Measurements from ENCODE around the gene SIPA1. TPM values are rescaled to one million over a fixed set of nuclear protein-coding genes. Genes with fewer than 3 reads are reported as not detected.

Gene SIPA1
- total and polyA plus RNA-seq, 2 of the 13 experiments (the other 11 are each of a cell fraction or from before 2014, with no cell fraction given) = 5.8 to 7.7 TPM

DNA sequence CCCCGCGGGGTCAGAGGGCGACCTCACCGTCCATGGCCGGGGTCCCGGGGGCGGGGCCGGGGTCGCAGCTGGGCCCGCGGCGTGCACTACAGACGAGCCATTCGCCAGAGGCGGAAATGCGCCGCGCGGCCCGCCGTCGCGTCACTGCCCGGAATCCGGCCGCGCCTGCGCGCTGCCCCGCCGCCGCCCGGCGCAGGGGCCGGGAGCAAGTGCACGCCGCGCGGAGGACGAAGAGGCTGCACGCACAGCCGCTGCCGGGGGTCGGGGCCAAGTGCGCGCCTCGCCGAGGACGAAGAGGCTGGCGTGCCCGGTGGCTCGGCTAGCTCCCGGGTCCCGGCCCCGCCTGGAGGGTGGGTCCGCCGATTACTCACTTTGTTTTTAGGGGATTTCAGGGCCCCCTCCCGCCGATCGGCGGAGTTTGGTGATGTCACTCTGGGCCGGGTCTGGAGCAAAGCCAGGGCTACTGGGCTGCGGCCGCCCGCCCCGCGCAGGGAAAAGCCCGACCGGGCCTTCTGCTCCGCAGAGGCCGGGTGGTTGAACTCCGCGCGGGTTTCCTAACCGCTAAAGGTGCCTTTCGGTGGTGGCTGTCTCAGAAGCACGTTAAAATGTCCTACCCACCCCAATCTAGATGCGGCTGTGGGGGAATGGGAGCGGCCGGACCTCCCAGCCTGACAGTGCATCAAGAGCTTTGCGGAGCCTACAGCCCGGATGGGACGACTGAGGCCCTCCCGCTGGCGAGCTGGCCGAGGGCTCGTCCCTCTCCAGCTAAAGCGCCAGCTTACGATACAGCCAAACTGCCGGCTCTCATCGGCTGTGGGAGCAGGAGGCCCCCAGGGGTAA lies 25.1 kb downstream of the SIPA1 start, which contains the start of gene RELA (continued):
- TF ChIP-seq NFIC (IDR thresholded peaks at IDR 0.05; ENCODE audit: low read length) (no peak), ZNF205 (CRISPR knock-in tag; IDR thresholded peaks at IDR 0.05) (no peak; the same call in 1 of the 2 replicates), ZNF44 (CRISPR knock-in tag; IDR thresholded peaks at IDR 0.05) (no peak), PLRG1 (conservative IDR thresholded peaks at IDR 0.05) (no peak), GATAD2A (CRISPR knock-in tag; IDR thresholded peaks at IDR 0.05) (peak; percentile 35; the same call in 1 of the 2 replicates), PCBP2 (optimal IDR thresholded peaks at IDR 0.05; ENCODE audit: low read depth, low read length, poor library complexity, severe bottlenecking) (no peak), ZNF296 (CRISPR knock-in tag; conservative IDR thresholded peaks at IDR 0.05) (no peak), ZZZ3 (CRISPR knock-in tag; IDR thresholded peaks at IDR 0.05; ENCODE audit: borderline replicate concordance) (0 out of 2 replicates have a peak, but pooled peaks have one; percentile 27), IRF2 (CRISPR knock-in tag; IDR thresholded peaks at IDR 0.05) (no peak; the same call in 1 of the 2 replicates), SMYD3 (CRISPR knock-in tag; IDR thresholded peaks at IDR 0.05) (no peak), MED8 (CRISPR knock-in tag; IDR thresholded peaks at IDR 0.05; ENCODE audit: insufficient replicate concordance) (no peak), CAMTA2 (CRISPR knock-in tag; IDR thresholded peaks at IDR 0.05; ENCODE audit: borderline replicate concordance) (no peak), RARG (CRISPR knock-in tag; IDR thresholded peaks at IDR 0.05; ENCODE audit: low read depth) (no peak), NCOA1 (CRISPR knock-in tag; IDR thresholded peaks at IDR 0.05) (no peak), ZFX (CRISPR knock-in tag; IDR thresholded peaks at IDR 0.05; ENCODE audit: low read depth) (peak; percentile 88)
- TF ChIP-seq, protein P1, sequence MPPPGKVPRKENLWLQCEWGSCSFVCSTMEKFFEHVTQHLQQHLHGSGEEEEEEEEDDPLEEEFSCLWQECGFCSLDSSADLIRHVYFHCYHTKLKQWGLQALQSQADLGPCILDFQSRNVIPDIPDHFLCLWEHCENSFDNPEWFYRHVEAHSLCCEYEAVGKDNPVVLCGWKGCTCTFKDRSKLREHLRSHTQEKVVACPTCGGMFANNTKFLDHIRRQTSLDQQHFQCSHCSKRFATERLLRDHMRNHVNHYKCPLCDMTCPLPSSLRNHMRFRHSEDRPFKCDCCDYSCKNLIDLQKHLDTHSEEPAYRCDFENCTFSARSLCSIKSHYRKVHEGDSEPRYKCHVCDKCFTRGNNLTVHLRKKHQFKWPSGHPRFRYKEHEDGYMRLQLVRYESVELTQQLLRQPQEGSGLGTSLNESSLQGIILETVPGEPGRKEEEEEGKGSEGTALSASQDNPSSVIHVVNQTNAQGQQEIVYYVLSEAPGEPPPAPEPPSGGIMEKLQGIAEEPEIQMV (CRISPR knock-in tag; IDR thresholded peaks at IDR 0.05; ENCODE audit: low read depth) = 0 out of 2 replicates have a peak, but pooled peaks have one; percentile 50
- TF ChIP-seq, protein P2, sequence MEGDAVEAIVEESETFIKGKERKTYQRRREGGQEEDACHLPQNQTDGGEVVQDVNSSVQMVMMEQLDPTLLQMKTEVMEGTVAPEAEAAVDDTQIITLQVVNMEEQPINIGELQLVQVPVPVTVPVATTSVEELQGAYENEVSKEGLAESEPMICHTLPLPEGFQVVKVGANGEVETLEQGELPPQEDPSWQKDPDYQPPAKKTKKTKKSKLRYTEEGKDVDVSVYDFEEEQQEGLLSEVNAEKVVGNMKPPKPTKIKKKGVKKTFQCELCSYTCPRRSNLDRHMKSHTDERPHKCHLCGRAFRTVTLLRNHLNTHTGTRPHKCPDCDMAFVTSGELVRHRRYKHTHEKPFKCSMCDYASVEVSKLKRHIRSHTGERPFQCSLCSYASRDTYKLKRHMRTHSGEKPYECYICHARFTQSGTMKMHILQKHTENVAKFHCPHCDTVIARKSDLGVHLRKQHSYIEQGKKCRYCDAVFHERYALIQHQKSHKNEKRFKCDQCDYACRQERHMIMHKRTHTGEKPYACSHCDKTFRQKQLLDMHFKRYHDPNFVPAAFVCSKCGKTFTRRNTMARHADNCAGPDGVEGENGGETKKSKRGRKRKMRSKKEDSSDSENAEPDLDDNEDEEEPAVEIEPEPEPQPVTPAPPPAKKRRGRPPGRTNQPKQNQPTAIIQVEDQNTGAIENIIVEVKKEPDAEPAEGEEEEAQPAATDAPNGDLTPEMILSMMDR (CRISPR knock-in tag; IDR thresholded peaks at IDR 0.05) = no peak
- TF ChIP-seq, protein P3, sequence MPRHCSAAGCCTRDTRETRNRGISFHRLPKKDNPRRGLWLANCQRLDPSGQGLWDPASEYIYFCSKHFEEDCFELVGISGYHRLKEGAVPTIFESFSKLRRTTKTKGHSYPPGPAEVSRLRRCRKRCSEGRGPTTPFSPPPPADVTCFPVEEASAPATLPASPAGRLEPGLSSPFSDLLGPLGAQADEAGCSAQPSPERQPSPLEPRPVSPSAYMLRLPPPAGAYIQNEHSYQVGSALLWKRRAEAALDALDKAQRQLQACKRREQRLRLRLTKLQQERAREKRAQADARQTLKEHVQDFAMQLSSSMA (CRISPR knock-in tag; IDR thresholded peaks at IDR 0.05) = no peak
- TF ChIP-seq, protein P4, sequence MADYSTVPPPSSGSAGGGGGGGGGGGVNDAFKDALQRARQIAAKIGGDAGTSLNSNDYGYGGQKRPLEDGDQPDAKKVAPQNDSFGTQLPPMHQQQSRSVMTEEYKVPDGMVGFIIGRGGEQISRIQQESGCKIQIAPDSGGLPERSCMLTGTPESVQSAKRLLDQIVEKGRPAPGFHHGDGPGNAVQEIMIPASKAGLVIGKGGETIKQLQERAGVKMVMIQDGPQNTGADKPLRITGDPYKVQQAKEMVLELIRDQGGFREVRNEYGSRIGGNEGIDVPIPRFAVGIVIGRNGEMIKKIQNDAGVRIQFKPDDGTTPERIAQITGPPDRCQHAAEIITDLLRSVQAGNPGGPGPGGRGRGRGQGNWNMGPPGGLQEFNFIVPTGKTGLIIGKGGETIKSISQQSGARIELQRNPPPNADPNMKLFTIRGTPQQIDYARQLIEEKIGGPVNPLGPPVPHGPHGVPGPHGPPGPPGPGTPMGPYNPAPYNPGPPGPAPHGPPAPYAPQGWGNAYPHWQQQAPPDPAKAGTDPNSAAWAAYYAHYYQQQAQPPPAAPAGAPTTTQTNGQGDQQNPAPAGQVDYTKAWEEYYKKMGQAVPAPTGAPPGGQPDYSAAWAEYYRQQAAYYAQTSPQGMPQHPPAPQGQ (CRISPR knock-in tag; IDR thresholded peaks at IDR 0.05; ENCODE audit: borderline replicate concordance) = no peak
- TF ChIP-seq, protein P5, sequence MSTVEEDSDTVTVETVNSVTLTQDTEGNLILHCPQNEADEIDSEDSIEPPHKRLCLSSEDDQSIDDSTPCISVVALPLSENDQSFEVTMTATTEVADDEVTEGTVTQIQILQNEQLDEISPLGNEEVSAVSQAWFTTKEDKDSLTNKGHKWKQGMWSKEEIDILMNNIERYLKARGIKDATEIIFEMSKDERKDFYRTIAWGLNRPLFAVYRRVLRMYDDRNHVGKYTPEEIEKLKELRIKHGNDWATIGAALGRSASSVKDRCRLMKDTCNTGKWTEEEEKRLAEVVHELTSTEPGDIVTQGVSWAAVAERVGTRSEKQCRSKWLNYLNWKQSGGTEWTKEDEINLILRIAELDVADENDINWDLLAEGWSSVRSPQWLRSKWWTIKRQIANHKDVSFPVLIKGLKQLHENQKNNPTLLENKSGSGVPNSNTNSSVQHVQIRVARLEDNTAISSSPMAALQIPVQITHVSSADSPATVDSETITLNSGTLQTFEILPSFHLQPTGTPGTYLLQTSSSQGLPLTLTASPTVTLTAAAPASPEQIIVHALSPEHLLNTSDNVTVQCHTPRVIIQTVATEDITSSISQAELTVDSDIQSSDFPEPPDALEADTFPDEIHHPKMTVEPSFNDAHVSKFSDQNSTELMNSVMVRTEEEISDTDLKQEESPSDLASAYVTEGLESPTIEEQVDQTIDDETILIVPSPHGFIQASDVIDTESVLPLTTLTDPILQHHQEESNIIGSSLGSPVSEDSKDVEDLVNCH (CRISPR knock-in tag; IDR thresholded peaks at IDR 0.05) = no peak
- TF ChIP-seq, protein P6, sequence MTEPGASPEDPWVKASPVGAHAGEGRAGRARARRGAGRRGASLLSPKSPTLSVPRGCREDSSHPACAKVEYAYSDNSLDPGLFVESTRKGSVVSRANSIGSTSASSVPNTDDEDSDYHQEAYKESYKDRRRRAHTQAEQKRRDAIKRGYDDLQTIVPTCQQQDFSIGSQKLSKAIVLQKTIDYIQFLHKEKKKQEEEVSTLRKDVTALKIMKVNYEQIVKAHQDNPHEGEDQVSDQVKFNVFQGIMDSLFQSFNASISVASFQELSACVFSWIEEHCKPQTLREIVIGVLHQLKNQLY (CRISPR knock-in tag; IDR thresholded peaks at IDR 0.05) = no peak
